HG02943 (cell line): ENCODE data around the gene COL4A2.
"Not testable (repeated sequence)": the region's sequence is repeated elsewhere in the genome, so short reads cannot be mapped to it uniquely, and the experiment has no call there.

Experiments
- ATAC-seq: cut with Tn5 transposase; IDR thresholded peaks from one replicate; pipeline ENCODE4 v1.9.1; 2021; ENCODE audit warnings: mild to moderate bottlenecking, low read depth, moderate library complexity; ENCODE audit not compliant: unreplicated experiment

Gene COL4A2

GRCh38 chr13:110447801-110448200, 140.7 kb downstream of the COL4A2 start:
- no peak for ATAC-seq

GRCh38 chr13:110448230-110448629, 141.1 kb downstream of the COL4A2 start:
- no peak for ATAC-seq

- no peak for ATAC-seq
Measured at GRCh38 chr13:110448677-110449076, 141.6 kb downstream of the COL4A2 start.

- no peak for ATAC-seq
Measured at GRCh38 chr13:110449219-110450015, 142.3 kb downstream of the COL4A2 start.

GRCh38 chr13:110450016-110450900, 143.2 kb downstream of the COL4A2 start:
- ATAC-seq = no peak

- no peak for ATAC-seq
Measured at GRCh38 chr13:110450941-110451730, 144.1 kb downstream of the COL4A2 start.

GRCh38 chr13:110453091-110453490, 146.0 kb downstream of the COL4A2 start:
- not testable (repeated sequence) for ATAC-seq

- ATAC-seq = no peak
Measured at GRCh38 chr13:110453797-110454196, 146.7 kb downstream of the COL4A2 start.

GRCh38 chr13:110454227-110454859, 147.3 kb downstream of the COL4A2 start:
- no peak for ATAC-seq

- ATAC-seq = no peak
Measured at GRCh38 chr13:110454956-110455355, 147.9 kb downstream of the COL4A2 start.

- no peak for ATAC-seq
Measured at GRCh38 chr13:110455444-110455843, 148.4 kb downstream of the COL4A2 start.

GRCh38 chr13:110455941-110456340, 148.9 kb downstream of the COL4A2 start:
- ATAC-seq = peak; percentile 96

GRCh38 chr13:110456550-110456949, 149.5 kb downstream of the COL4A2 start:
- no peak for ATAC-seq

- ATAC-seq = no peak
Measured at GRCh38 chr13:110457361-110457760, 150.3 kb downstream of the COL4A2 start.

- ATAC-seq = no peak
Measured at GRCh38 chr13:110458017-110458416, 150.9 kb downstream of the COL4A2 start.

GRCh38 chr13:110458594-110459365, 151.7 kb downstream of the COL4A2 start:
- ATAC-seq = no peak

GRCh38 chr13:110462091-110462490, 155.0 kb downstream of the COL4A2 start:
- no peak for ATAC-seq

- ATAC-seq = no peak
Measured at GRCh38 chr13:110463156-110463555, 156.1 kb downstream of the COL4A2 start.

- no peak for ATAC-seq
Measured at GRCh38 chr13:110463871-110464510, 156.9 kb downstream of the COL4A2 start.
